Measurements from ENCODE around the gene TMEM132D. TPM values are rescaled to one million over a fixed set of nuclear protein-coding genes. Genes with fewer than 3 reads are reported as not detected.

Gene TMEM132D
- polyA plus RNA-seq, 1 donor from 2014 or later = 1.3 TPM

DNA sequence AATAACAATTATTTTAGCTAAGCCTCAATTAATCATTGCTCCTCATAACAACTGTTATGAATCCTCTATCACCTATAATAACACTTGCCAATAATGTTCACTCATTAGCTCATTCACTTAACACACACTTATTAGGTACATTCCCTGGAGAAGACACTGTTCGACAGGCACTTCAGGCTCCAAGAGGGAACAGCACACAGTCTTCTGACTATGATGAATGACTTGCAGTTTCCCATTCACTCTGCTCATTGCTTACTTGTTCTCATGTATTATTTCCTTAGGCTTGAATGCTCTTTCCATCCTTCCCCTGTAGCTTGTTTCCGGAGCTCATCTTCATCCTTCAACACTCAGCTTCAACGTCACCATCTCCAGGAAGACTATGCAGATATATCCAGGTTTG lies 437.3 kb downstream of the TMEM132D start:
- H3K27me3 ChIP-seq (ENCODE audit: insufficient read depth, low read depth, low read length) = no peaks in the 10 kb centered on the region
- H3K4me3 ChIP-seq (ENCODE audit: low read length) = no peak overlapping the region
- no peak overlapping the region for H3K4me2 ChIP-seq (ENCODE audit: low read length)
- no peak overlapping the region for H2AFZ ChIP-seq (ENCODE audit: low read depth, low read length)
- no peak overlapping the region for H3K9ac ChIP-seq (ENCODE audit: low read length)
- TF ChIP-seq, protein P1, sequence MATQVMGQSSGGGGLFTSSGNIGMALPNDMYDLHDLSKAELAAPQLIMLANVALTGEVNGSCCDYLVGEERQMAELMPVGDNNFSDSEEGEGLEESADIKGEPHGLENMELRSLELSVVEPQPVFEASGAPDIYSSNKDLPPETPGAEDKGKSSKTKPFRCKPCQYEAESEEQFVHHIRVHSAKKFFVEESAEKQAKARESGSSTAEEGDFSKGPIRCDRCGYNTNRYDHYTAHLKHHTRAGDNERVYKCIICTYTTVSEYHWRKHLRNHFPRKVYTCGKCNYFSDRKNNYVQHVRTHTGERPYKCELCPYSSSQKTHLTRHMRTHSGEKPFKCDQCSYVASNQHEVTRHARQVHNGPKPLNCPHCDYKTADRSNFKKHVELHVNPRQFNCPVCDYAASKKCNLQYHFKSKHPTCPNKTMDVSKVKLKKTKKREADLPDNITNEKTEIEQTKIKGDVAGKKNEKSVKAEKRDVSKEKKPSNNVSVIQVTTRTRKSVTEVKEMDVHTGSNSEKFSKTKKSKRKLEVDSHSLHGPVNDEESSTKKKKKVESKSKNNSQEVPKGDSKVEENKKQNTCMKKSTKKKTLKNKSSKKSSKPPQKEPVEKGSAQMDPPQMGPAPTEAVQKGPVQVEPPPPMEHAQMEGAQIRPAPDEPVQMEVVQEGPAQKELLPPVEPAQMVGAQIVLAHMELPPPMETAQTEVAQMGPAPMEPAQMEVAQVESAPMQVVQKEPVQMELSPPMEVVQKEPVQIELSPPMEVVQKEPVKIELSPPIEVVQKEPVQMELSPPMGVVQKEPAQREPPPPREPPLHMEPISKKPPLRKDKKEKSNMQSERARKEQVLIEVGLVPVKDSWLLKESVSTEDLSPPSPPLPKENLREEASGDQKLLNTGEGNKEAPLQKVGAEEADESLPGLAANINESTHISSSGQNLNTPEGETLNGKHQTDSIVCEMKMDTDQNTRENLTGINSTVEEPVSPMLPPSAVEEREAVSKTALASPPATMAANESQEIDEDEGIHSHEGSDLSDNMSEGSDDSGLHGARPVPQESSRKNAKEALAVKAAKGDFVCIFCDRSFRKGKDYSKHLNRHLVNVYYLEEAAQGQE (IDR thresholded peaks at IDR 0.05; ENCODE audit: borderline replicate concordance) = no peak
- no peak for TF ChIP-seq SMC3 (conservative IDR thresholded peaks at IDR 0.05; ENCODE audit: poor library complexity)
- TF ChIP-seq, protein P2, sequence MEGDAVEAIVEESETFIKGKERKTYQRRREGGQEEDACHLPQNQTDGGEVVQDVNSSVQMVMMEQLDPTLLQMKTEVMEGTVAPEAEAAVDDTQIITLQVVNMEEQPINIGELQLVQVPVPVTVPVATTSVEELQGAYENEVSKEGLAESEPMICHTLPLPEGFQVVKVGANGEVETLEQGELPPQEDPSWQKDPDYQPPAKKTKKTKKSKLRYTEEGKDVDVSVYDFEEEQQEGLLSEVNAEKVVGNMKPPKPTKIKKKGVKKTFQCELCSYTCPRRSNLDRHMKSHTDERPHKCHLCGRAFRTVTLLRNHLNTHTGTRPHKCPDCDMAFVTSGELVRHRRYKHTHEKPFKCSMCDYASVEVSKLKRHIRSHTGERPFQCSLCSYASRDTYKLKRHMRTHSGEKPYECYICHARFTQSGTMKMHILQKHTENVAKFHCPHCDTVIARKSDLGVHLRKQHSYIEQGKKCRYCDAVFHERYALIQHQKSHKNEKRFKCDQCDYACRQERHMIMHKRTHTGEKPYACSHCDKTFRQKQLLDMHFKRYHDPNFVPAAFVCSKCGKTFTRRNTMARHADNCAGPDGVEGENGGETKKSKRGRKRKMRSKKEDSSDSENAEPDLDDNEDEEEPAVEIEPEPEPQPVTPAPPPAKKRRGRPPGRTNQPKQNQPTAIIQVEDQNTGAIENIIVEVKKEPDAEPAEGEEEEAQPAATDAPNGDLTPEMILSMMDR (IDR thresholded peaks at IDR 0.05; ENCODE audit: poor library complexity, severe bottlenecking) = no peak
- TF ChIP-seq TAF1 (IDR thresholded peaks at IDR 0.05; ENCODE audit: low read depth) = no peak
- no peak overlapping the region for H3K27ac ChIP-seq (ENCODE audit: low read length)
- H3F3A ChIP-seq (ENCODE audit: insufficient read depth, low read length, poor library complexity, severe bottlenecking) = no peaks in the 10 kb centered on the region
- no peaks in the 10 kb centered on the region for H3K79me2 ChIP-seq (replicated peaks; ENCODE audit: insufficient read depth, low read length)
- no peaks in the 10 kb centered on the region for H3K9me3 ChIP-seq (ENCODE audit: low read length)
- no peaks in the 10 kb centered on the region for H4K20me1 ChIP-seq (ENCODE audit: insufficient read depth)
- no peaks in the 10 kb centered on the region for H3K9me2 ChIP-seq (ENCODE audit: insufficient read depth, low read length)
- H3K36me3 ChIP-seq (ENCODE audit: insufficient read depth, low read length) = no peaks in the 10 kb centered on the region

DNA sequence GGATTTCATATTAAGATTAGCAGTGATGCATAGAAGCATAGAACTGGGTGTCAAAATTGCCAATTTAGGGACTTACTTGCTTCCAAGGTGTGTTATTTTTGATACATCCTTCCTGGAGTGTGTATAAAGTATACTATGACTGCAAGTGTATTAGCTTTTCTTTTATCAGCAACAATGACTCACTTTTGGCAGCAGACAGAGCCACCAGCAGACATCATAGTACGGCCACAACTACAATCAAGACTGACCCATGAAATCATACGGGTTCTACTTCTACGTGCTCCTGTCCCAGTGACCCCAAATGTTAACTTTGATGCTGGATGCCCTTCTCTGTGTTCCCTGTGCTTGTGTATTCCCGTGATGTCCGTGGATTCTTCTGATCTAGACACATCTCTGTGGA lies 443.9 kb downstream of the TMEM132D start:
- Histone ChIP-seq H2AFZ (ENCODE audit: low read depth, low read length) (no peak overlapping the region), H3K27me3 (ENCODE audit: insufficient read depth, low read depth, low read length) (no peaks in the 10 kb centered on the region), H3K9me3 (ENCODE audit: low read length) (no peaks in the 10 kb centered on the region), H4K20me1 (ENCODE audit: insufficient read depth) (no peaks in the 10 kb centered on the region), H3K4me2 (ENCODE audit: low read length) (no peak overlapping the region), H3K79me2 (replicated peaks; ENCODE audit: insufficient read depth, low read length) (no peaks in the 10 kb centered on the region), H3K36me3 (ENCODE audit: insufficient read depth, low read length) (no peaks in the 10 kb centered on the region), H3K4me3 (ENCODE audit: low read length) (no peak overlapping the region), H3K27ac (ENCODE audit: low read length) (no peak overlapping the region), H3K9me2 (ENCODE audit: insufficient read depth, low read length) (no peaks in the 10 kb centered on the region), H3F3A (ENCODE audit: insufficient read depth, low read length, poor library complexity, severe bottlenecking) (no peaks in the 10 kb centered on the region), H3K9ac (ENCODE audit: low read length) (no peak overlapping the region)
- TF ChIP-seq TAF1 (IDR thresholded peaks at IDR 0.05; ENCODE audit: low read depth) (no peak), SMC3 (conservative IDR thresholded peaks at IDR 0.05; ENCODE audit: poor library complexity) (no peak), MXI1 (conservative IDR thresholded peaks at IDR 0.05; ENCODE audit: poor library complexity, severe bottlenecking) (no peak), POLR2AphosphoS5 (IDR thresholded peaks at IDR 0.05) (no peak), EP300 (conservative IDR thresholded peaks at IDR 0.05; ENCODE audit: poor library complexity, severe bottlenecking) (no peak), EZH2 (IDR thresholded peaks at IDR 0.05; ENCODE audit: borderline replicate concordance, insufficient read depth, low read length, poor library complexity, severe bottlenecking) (no peak), RAD21 (conservative IDR thresholded peaks at IDR 0.05) (no peak)
- TF ChIP-seq, protein P2 (IDR thresholded peaks at IDR 0.05; ENCODE audit: poor library complexity, severe bottlenecking) = no peak
- TF ChIP-seq, protein P1 (IDR thresholded peaks at IDR 0.05; ENCODE audit: borderline replicate concordance) = no peak

Measured in neural cell (in vitro differentiated cells).